Measurements from ENCODE around the gene PUS10.
"Not testable (repeated sequence)": the region's sequence is repeated elsewhere in the genome, so short reads cannot be mapped to it uniquely, and the experiment has no call there.

Gene PUS10

GRCh38 chr2:61009355-61009754, 8.7 kb downstream of the PUS10 start:
- DNase-seq: no peak

- DNase-seq: no peak
Measured at GRCh38 chr2:61006486-61007105, 11.5 kb downstream of the PUS10 start.

- DNase-seq: no peak
Measured at GRCh38 chr2:61005736-61006135, 12.3 kb downstream of the PUS10 start.

GRCh38 chr2:60998628-60999545, 19.2 kb downstream of the PUS10 start:
- no peak for DNase-seq

GRCh38 chr2:60994131-60994530, 23.9 kb downstream of the PUS10 start:
- no peak for DNase-seq

- DNase-seq: no peak
Measured at GRCh38 chr2:60992985-60993392, 25.1 kb downstream of the PUS10 start.

- no peak for DNase-seq
Measured at GRCh38 chr2:60991644-60992043, 26.4 kb downstream of the PUS10 start.

GRCh38 chr2:60989259-60989658, 28.8 kb downstream of the PUS10 start:
- DNase-seq: no peak

GRCh38 chr2:60987656-60988055, 30.4 kb downstream of the PUS10 start:
- not testable (repeated sequence) for DNase-seq

GRCh38 chr2:60987041-60987440, 31.0 kb downstream of the PUS10 start:
- DNase-seq: no peak

- no peak for DNase-seq
Measured at GRCh38 chr2:60984720-60985119, 33.3 kb downstream of the PUS10 start.

- not testable (repeated sequence) for DNase-seq
Measured at GRCh38 chr2:60982066-60982465, 36.0 kb downstream of the PUS10 start.

GRCh38 chr2:60980071-60980815, 37.8 kb downstream of the PUS10 start:
- no peak for DNase-seq

GRCh38 chr2:60979231-60979630, 38.8 kb downstream of the PUS10 start:
- DNase-seq: no peak

- no peak for DNase-seq
Measured at GRCh38 chr2:60977562-60977895, 40.5 kb downstream of the PUS10 start.

- no peak for DNase-seq
Measured at GRCh38 chr2:60976875-60977561, 41.0 kb downstream of the PUS10 start.

- DNase-seq: no peak
Measured at GRCh38 chr2:60976256-60976850, 41.7 kb downstream of the PUS10 start.

GRCh38 chr2:60974652-60975051, 43.4 kb downstream of the PUS10 start:
- DNase-seq: no peak

- no peak for DNase-seq
Measured at GRCh38 chr2:60973705-60974104, 44.4 kb downstream of the PUS10 start.

- no peak for DNase-seq
Measured at GRCh38 chr2:60972889-60973656, 45.0 kb downstream of the PUS10 start.

- no peak for DNase-seq
Measured at GRCh38 chr2:60966507-60967405, 51.3 kb downstream of the PUS10 start.

Measured in stimulated activated CD4-positive, alpha-beta T cell treated with anti-CD3 and anti-CD28 coated beads, Interleukin-4, amount 100 ng/mL, for 1 hour (primary cell).